Activated T-cell treated with anti-CD3 and anti-CD28 coated beads for 24 hours (primary cell): ENCODE measurements around the gene ANO8.
"Not testable (repeated sequence)": the region's sequence is repeated elsewhere in the genome, so short reads cannot be mapped to it uniquely, and the experiment has no call there.

Source experiments
- DNase-seq: peaks from one replicate; pipeline ENCODE4 v3.0.0-alpha.2; 2020; ENCODE audit warnings: low read depth

The ANO8 gene

DNA sequence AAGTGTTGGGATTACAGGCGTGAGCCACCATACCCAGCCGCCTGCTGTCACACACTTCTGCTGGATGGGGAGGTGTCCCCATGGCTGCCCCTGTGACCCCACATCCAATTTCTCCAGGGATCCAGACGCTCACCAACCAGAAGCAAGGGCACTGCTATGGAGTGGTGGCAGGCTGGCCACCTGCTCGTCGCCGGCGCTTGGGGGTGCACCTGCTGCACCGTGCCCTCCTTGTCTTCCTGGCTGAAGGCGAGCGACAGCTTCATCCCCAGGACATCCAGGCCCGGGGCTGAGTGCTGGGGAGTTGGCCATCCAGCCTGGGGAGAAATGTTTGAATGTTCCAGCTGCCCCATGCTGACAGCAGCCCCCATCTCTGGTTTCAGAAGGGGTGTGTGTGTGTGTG lies 48.4 kb downstream of the ANO8 start:
- DNase-seq, result no peak

- DNase-seq, result no peak
Measured at GRCh38 chr19:17285415-17286135, 49.1 kb downstream of the ANO8 start.

DNA sequence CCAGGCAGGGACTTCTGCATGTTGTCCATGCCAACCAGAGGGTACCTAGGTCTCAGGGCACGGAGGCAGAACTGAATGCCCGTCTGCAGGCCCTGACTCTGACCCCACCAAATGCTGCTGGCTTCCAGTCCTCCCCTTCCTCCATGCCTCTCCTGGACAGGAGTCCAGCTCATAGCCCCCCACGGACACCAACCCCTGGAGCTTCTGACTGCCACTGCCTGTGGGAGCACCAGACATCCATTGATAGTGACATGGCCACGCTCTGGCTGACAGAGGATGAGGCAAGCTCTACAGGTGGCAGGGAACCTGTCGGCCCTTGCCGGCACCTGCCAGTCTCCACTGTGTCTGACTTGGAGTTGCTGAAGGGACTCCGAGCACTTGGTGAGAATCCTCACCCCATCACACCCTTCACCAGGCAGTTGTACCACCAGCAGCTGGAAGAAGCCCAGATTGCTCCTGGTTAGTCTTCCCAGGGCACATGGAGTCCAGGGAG lies 51.1 kb downstream of the ANO8 start:
- DNase-seq, result no peak

DNA sequence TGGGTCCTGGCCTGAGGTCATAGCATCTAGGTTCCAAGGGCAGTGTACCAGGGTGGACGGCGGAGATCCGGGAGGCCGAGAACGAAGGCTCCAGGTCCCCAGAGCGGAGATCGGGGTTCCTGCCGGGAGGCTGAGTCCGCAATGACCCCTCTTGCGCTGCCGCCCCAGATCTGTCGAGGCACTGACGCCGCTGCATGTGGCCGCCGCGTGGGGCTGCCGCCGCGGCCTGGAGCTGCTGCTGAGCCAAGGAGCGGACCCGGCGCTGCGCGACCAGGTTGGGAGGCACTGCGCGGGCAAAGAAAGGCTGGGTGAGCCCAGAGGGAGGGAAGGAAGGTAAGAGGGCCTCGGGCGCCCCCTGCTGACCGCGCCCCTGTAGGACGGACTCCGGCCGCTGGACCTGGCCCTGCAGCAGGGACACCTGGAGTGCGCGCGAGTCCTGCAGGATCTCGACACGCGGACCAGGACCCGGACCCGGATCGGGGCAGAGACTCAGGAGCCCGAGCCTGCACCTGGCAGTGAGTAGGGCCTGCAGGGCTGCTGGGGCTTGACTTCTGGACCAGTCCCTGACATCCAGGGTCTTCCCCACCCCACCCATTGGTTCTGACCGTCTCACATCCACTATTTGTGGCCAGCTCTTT lies 52.0 kb downstream of the ANO8 start:
- peak; percentile 68 for DNase-seq

DNA sequence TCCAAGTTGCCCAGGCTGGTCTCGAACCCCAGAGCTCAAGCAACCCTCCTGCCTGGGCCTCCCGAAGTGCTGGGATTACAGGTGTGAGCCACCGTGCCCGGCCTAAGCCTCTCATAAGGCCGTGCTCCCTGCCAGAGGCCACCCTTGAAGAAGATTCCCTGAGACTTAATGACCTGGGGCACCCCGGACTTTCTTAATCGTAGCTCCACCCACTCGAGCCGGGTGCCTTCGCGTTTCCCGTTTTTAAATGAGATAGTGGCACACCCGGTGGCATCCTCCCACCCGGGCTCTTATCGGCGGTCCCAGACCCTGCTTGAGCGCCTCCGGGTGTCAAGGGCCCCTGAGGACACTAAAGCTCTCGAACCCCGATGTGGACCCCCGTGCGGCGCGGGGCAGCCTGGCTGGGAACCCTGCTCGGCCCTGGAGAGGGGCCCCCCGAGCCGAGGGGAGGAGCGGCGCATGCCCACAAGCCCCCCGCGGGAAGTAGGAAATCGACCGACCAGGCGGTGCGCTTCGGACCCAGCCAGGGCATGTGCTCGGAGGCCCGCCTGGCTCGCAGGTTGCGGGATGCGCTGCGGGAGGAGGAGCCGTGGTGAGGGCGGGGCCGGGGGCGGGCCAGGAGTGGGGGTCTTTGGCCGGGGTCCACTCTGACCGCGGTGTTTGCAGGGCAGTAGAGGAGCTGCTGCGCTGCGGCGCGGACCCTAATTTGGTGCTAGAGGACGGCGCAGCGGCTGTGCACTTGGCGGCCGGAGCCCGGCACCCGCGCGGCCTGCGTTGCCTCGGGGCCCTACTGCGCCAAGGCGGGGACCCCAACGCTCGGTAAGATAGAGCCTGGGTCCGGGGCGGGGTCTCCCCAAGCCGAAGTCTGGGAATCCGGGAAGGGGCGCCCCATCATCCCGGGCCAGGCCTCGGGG lies 53.0 kb downstream of the ANO8 start, which contains the start of gene ANKLE1:
Gene ANKLE1 (plus strand): TSS at position 511 of the 914 bp plus-strand sequence. CDS start 20 bp downstream, at position 531.
- DNase-seq, result no peak

GRCh38 chr19:17279436-17279835 lies 55.2 kb downstream of the ANO8 start:
- DNase-seq, result no peak

DNA sequence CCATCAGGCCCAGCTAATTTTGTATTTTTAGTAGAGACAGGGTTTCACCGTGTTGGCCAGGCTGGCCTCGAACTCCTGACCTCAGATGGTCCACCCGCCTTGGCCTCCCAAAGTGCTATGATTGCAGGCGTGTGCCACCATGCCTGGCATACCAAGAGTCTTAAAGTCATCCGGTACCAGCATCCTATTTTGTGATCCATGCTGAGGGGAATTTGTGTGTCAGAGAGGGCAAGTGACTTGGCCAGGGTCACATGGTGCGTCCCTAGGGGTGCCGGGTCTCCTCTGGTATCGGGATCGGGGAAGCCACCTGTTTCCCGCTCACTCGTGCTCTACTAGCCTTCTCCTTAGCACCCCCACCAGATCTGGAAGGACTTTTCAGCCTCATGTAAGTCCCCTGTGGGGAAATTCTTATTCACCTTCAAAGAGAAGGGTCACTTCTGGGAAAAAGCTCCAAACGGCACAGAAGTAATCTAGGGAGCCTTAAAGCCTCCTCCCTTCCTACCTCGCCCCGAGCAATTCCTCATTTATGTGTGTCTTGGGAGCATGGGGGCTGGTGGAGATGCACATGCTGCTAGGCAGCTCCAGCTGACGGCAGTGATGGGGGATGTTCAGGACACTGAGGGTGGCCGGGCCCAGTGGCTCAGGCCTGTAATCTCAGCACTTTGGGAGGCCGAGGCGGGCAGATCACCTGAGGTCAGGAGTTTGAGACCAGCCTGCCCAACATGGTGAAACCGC lies 59.0 kb downstream of the ANO8 start:
- no peak for DNase-seq

DNA sequence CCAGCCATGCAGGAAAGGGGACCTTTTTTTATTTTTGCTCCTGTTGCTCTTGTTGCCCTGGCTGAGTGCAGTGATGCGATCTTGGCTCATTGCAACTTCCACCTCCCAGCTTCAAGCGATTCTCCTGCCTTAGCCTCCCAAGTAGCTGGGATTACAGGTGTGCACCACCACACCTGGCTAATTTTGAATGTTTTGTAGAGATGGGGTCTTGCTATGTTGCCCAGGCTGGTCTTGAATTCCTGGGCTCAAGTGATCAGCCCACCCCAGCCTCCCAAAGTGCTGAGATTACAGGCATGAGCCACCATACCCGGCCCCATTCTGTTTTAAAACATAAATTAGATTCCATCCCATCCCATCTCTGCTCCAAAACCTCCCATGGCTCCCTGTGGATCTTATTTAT lies 59.8 kb downstream of the ANO8 start:
- not testable (repeated sequence) for DNase-seq
